ENCODE measurements around the gene DOCK4. TPM values are rescaled to one million over a fixed set of nuclear protein-coding genes. Genes with fewer than 3 reads are reported as not detected.

Gene DOCK4
- polyA plus RNA-seq, 12 donors: 9.2 to 21.2 (median 10.6) TPM; not detected in 1

DNA sequence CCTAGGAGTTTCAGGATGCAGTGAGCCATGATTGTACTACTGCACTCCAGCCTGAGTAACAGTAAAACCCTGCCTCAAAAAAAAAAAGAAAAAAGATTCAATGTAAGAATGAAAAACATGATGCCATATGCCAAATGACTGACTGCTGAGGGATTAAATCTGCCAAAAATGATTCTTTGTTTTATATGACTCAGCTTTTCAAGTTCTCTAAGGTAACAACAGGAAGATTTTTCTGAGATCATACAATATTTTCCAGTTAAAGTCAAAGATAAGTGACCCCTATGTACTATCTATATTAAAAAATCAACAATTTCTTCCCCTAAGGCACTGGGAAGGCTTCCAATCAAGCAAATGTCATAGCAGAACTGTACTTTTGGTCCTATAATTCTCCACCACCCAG lies 372.7 kb downstream of the DOCK4 start:
- peak; percentile 40 for DNase-seq

DNA sequence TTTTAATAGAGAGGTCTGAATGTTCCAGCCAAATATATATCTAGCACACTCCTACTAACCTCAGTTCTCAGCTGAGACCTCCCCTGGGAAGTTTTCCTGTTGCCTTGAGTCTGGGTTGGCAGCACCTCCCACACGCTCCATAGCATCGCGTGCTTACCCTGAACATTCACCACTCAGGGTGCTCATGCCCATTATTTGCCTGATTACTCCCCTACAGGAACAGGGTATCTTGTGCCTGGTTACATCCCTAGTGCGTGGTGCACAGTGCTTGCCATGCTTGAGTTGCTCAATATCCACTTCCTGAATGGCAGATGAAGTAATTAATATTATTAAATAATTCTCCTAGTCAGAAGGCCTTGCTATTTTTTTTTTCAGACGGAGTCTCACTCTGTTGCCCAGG lies 374.0 kb downstream of the DOCK4 start:
- DNase-seq: no peak

GRCh38 chr7:111829221-111829620 lies 377.0 kb downstream of the DOCK4 start:
- no peak for DNase-seq

- no peak for DNase-seq
Measured at GRCh38 chr7:111827863-111828504, 378.2 kb downstream of the DOCK4 start.

DNA sequence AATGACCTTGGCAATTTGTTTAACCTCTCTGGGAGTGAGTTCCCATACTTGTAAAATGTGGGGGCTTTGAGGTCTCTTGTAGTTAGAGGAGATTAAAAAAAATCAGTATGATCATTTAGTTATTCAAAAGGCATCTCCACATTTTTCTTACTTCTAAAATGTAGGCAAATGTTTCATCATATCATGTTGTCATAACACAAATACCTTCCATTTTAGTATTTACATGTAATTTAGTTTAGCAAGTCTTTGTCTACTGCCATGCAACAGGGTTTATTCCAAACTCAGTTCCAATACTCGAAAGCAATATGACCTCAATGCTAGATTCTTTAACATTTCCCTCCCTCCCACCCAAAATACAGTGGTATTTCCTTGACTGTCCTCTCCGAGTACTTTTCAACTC lies 381.2 kb downstream of the DOCK4 start:
- DNase-seq: no peak

GRCh38 chr7:111823826-111824225 lies 382.4 kb downstream of the DOCK4 start:
- DNase-seq: no peak

DNA sequence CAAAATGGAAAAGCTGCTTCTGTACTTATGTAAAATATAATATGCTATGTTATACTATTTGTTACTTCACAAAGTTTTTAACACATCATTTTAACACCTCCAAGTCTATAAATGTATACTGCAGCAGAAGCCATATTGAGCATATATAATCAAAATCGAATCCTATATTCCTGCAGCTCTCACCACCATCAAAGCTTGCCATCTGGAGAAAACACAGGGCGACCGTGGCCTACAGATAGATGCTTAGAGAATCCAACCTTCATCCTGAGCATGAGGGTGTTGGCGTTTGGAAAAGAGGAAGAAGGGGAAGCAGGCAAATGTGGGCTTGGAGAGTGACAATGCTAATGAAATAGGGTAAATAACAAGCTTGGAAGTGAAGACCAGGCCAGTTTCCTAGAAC lies 385.2 kb downstream of the DOCK4 start:
- DNase-seq: no peak

DNA sequence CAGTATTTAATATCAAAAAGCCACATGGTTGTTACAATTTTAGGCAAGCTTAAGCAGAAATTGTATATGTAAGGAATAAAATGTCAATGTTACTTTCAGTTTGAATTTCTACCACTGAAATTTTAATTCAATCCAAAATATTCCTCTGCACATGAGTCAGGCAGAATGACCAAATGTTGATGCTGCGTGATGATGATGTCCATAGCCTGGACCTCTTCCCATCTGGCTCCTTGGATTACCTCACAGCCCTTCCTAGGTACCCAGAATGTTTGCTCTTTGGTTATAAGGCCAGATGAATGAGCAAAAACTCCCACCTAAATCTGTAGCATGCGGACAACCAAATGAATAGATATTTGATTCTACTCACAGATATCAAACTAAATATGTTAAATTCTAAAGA lies 385.6 kb downstream of the DOCK4 start:
- no peak for DNase-seq

- no peak for DNase-seq
Measured at GRCh38 chr7:111820121-111820520, 386.1 kb downstream of the DOCK4 start.

GRCh38 chr7:111815354-111815753 lies 390.8 kb downstream of the DOCK4 start:
- DNase-seq: no peak

DNA sequence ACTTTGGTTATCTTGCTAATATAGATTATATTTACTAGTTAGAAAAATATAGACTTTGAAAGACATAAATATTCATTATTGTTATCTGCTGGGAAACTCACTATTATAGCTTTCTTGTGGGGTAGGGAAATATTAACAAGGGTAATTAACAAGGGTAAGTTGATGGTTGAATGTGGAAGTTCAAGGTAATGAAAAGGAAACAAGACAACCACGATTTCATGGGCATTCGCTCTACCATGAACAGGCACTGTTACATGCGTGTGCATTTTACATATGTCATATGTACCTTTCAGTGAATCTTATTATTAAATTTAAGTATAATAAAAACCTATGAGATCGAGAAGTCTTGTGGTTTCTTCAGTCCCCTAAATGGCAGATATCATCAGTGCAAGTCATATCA lies 392.9 kb downstream of the DOCK4 start:
- DNase-seq: no peak

DNA sequence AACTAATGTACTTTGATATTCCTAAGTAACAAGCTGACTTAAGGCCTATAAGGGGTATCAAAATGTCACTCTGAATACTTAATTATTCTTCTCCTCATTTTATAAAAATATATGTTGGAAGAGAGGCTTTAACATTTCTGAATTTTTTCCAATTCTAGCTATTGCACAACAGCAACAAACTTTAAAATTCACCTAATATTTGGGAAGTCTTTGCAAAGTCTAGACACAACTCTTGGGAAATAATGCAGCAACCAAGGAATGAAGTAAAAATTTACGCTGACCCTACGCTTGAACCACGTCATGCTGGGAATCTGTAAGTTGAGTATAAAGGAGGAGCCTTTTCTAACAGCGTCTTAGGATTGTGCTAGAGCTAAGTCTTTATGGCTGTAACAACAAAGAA lies 400.0 kb downstream of the DOCK4 start:
- no peak for DNase-seq

DNA sequence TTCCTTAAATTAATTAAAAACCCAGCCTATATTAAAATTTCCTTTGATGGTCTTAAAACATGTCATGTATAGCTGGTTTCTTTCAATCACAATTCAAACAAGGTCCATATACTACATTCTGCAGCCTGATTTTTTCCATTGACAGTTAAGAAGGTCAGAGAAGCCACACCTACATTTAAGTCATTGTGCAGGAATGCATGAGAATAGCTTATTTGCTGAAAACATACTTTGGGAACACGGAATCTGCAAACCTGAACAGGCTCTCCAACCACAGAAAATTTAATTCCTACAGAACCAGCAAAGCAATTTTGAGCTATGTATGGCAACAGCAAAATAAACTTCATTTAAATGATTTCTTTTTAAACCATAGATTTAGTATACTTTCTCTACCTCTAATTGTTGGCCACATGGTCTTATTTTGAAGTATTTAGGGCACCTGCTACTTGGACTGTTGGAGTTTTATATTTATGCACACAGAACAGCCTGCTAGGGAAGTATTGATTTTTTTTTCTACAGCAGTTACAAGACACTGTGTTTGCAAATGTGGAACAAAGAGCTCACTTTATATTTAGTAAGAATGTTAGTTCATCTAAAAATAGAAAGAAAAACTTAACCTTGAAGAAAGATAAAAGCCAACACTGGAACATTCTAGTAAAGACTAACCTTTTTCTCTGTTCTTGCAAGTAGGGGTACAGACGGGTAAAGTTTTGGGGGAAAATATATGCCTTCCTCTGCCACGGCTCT lies 403.0 kb downstream of the DOCK4 start:
- DNase-seq: no peak

- DNase-seq: no peak
Measured at GRCh38 chr7:111802194-111802772, 403.9 kb downstream of the DOCK4 start.

GRCh38 chr7:111801277-111801676 lies 404.9 kb downstream of the DOCK4 start:
- no peak for DNase-seq

- DNase-seq: no peak
Measured at GRCh38 chr7:111796671-111797070, 409.5 kb downstream of the DOCK4 start.

DNA sequence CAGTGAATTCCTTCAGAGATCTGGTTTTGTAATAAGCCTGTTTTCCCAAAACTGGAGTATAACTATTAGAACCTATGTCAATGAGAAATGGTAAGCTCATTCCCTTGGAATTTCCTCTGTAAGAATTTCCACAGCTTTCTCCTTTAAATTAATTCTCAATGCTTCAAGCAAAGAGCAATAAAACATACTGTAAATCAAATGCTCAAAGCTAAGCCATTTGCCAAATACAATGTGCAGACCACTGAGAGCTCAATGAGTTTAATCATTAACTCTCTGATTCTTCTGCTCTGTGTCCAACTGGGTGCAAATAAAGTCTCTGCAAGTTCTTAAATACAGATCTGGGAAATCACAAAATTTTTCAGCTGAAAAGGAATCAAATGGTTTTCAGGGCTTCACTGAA lies 416.3 kb downstream of the DOCK4 start:
- DNase-seq: peak; percentile 63

DNA sequence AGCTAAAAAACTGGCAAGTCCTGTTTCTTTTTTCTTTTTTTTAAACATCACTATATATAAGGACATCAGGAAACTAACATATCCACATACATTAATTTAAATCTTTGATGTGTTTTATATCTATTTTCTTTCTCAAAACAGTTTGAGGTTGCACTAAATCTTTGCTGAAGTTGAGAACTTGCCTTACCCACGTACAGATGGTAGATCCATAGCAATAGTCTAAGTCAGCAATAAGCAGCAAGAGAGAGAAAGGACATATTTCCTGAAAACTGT lies 417.2 kb downstream of the DOCK4 start:
- no peak for DNase-seq

GRCh38 chr7:111788286-111789047 lies 417.7 kb downstream of the DOCK4 start:
- DNase-seq: peak; percentile 28

- DNase-seq: no peak
Measured at GRCh38 chr7:111787741-111788140, 418.5 kb downstream of the DOCK4 start.

GRCh38 chr7:111787099-111787498 lies 419.1 kb downstream of the DOCK4 start:
- DNase-seq: no peak

DNA sequence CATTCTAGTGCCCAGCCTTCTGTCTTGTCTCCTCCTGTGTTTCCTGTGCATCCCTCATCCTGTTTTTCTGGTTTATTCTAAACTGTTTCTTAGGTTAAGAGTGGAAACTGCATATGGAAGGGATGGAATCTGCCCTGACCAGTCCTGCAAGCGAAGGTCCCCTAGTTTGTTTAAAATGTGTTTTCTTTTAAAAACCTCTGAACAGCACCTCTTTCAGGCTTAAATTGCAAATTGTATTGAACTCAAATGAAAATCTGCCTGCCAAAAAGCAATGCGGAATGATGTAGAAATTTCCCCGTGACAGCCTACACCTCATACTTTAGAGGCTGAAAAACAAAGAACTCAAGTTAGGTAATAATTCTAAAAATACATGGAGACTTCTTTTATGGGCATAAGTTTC lies 421.1 kb downstream of the DOCK4 start:
- no peak for DNase-seq

GRCh38 chr7:111784296-111784695 lies 421.9 kb downstream of the DOCK4 start:
- no peak for DNase-seq
